ENCODE results near the gene SMIM14.
A peak's percentile ranks its signal among the peaks of the same experiment; 100 is the strongest.

Gene SMIM14

DNA sequence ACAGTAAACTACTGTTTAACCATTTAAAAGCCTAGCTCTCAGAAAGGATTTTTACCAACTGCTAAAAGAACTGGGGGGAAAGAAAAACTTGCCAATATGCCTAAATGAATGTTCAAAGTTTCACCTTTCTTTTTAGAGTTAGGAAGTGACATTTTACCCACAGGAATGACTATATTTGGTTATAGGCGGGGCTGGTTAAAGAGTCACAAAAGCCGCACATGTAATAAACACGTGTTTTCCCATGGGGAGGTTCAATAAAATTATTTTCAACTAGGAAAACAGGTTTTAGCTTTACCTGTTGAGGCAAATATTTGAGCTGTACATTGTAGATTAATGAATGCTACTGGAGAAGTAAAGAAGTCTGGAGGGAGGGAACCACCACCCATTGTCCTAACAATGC, 69.9 kb downstream of the SMIM14 start:
- no peak for DNase-seq (ENCODE audit: low read depth)
- TF ChIP-seq CTCF (conservative IDR thresholded peaks at IDR 0.05; ENCODE audit: low read length) = no peak
- H3K4me3 ChIP-seq (ENCODE audit: low read length) = no peak overlapping the region

DNA sequence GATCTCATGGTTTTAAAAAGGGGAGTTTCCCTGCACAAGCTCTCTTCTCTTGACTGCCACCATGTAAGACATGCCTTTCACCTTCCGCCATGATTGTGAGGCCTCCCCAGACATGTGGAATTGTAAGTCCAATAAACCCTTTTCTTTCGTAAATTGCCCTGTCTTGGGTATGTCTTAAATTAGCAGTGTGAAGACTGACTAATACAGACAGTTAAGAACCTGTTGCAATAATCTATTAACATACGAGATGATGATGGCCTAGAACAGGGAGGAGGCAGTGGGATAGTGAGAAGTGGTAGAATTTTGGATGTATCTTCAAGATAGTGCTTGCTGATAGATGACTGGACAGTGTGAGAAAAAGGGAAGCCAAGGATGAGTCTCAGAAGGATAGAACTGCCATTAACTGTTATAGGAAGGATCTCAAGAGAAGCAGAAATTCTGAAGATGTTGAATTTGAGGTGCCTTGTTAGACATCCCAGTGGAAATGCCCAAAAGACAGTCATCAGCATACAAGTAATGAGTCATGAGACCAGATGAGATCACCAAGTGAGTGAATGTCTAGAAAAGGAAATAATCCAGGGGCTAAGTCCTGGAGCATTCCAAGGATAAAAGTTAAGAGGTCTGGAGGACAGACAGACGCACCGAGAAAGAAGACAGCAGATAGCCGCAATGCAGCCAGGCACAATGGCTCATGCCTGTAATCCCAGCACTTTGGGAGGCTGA, 72.6 kb downstream of the SMIM14 start:
- DNase-seq (ENCODE audit: low read depth) = peak; percentile 80
- no peak for TF ChIP-seq CTCF (conservative IDR thresholded peaks at IDR 0.05; ENCODE audit: low read length)
- H3K4me3 ChIP-seq (ENCODE audit: low read length) = no peak overlapping the region

DNA sequence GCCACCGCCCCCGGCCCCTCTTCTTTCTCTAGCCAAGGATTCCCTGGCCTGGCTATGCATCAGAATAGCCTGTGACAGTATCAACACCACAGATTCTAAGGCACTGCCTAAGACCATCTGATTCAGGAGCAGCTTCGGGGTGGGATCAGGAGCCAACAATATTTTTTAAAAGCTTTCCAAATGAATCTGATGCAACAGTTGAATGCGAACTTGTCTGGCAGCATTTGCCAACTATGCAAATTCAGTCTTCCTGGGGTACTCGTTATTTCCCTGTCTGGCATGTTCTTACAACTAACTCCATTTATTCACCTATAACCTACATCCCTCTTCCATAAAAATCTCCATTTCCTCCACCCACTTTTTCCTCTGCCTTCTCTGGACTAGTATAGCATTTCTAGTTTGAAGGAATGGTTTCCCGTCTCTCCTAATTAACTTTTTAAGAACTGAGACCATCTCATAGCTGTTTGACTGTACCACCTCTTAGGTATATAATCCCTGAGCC, 75.3 kb downstream of the SMIM14 start:
- no peak for TF ChIP-seq CTCF (conservative IDR thresholded peaks at IDR 0.05; ENCODE audit: low read length)
- DNase-seq (ENCODE audit: low read depth) = no peak

DNA sequence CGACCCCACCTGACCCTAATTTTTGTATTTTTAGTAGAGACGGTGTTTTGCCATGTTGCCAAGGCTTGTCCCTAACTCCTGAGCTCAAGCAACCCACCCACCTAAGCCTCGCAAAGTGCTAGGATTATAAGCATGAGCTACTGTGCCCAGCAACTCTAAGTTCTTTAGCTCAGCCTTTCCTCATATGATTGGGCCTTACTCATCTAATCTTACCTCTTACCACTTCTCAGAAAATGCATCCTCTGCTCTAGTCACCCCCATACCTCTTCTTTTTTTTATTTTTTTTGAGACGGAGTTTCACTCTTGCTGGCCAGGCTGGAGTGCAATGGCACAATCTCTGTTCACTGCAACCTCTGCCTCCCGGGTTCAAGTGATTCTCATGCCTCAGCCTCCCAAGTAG, 75.9 kb downstream of the SMIM14 start:
- no peak for TF ChIP-seq CTCF (conservative IDR thresholded peaks at IDR 0.05; ENCODE audit: low read length)

More for the DNA sequence above, 75.3 kb downstream of the SMIM14 start:
- H3K4me3 ChIP-seq (ENCODE audit: low read length) = no peak overlapping the region

GRCh38 chr4:39559626-39560025, 79.0 kb downstream of the SMIM14 start:
- H3K4me3 ChIP-seq (ENCODE audit: low read length) = no peak overlapping the region
- TF ChIP-seq CTCF (conservative IDR thresholded peaks at IDR 0.05; ENCODE audit: low read length) = no peak
- DNase-seq (ENCODE audit: low read depth) = peak; percentile 15

More for the DNA sequence above, 75.9 kb downstream of the SMIM14 start:
- no peak overlapping the region for H3K4me3 ChIP-seq (ENCODE audit: low read length)
- DNase-seq (ENCODE audit: low read depth) = no peak

GRCh38 chr4:39555472-39555871, 83.2 kb downstream of the SMIM14 start:
- TF ChIP-seq CTCF (conservative IDR thresholded peaks at IDR 0.05; ENCODE audit: low read length) = no peak
- no peak for DNase-seq (ENCODE audit: low read depth)
- no peak overlapping the region for H3K4me3 ChIP-seq (ENCODE audit: low read length)

DNA sequence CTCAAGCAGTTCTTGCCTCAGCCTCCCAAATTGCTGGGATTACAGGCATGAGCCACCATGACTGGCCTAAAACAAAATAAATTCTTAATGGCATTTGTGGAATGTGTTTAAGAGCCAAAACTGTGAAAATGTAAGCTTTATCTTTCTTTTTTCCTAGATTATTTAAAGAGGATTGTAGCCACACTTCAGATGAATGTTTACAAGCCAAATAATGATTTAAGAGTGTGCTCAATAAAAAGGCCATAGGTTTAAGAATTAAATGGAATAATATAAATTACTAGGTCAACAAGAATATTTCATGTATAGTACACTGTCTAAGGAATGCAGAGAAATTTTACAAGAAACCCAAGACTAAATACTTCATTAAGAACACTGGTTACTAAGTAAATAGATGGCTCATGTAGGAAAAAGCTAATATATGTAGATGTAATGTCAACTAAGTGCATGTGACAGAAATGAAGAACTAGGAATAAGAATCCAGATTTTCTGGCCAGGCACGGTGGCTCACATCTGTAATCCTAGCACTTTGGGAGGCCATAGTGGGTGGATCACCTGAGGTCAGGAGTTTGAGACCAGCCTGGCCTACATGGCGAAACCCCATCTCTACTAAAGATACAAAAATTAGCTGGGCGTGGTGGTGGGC, 90.1 kb downstream of the SMIM14 start:
- DNase-seq (ENCODE audit: low read depth) = peak; percentile 71
- TF ChIP-seq CTCF (conservative IDR thresholded peaks at IDR 0.05; ENCODE audit: low read length) = no peak

More for the DNA sequence above, 90.1 kb downstream of the SMIM14 start:
- H3K4me3 ChIP-seq (ENCODE audit: low read length) = no peak overlapping the region

Measured in AG10803 (cell line).